ENCODE results near the gene ARID3C. TPM values are rescaled to one million over a fixed set of nuclear protein-coding genes. Genes with fewer than 3 reads are reported as not detected.

Gene ARID3C
- polyA plus RNA-seq, 1 of the 3 experiments (the other 2 are of a cell fraction), result 0.08 TPM

GRCh38 chr9:34624475-34625185 lies 4.2 kb downstream of the ARID3C start:
- ChIA-PET POLR2A (no interaction called here), CTCF (interaction anchor here (0.9 to 3.9 kb wide), 8 partner anchors 9 to 221 kb away, joined by 3 to 37 read pairs (median 8); no protein-coding TSS in a partner anchor)
- no peaks in the 10 kb centered on the region for H4K20me1 ChIP-seq (ENCODE audit: insufficient read depth)
- no peak overlapping the region for H3K4me2 ChIP-seq
- no peaks in the 10 kb centered on the region for H3K36me3 ChIP-seq (replicated peaks in 1 of 2; ENCODE audit: control insufficient read depth in 1 of 2, insufficient read depth in 2 of 2, low read length in 1 of 2)
- H3K9me3 ChIP-seq, result no peaks in the 10 kb centered on the region
- no peaks in the 10 kb centered on the region for H3K9me2 ChIP-seq
- WGBS (ENCODE audit: low lambda C conversion rate), result 73% methylated on average over 30 of the region's 39 CpGs
- H3K27ac ChIP-seq (ENCODE audit: low read depth in 2 of 2, low read length in 1 of 2), result no peak overlapping the region
- peaks cover 6% of the 10 kb centered on the region for H3K79me2 ChIP-seq (ENCODE audit: insufficient read depth)
- H2AFZ ChIP-seq (ENCODE audit: low read depth), result no peak overlapping the region
- H3F3A ChIP-seq (replicated peaks; ENCODE audit: insufficient read depth), result no peaks in the 10 kb centered on the region
- no peak overlapping the region for H3K9ac ChIP-seq
- peaks cover 0 to 18% of the 10 kb centered on the region in 2 experiments; a peak in 2 of 4 replicates for H3K4me1 ChIP-seq (ENCODE audit: control insufficient read depth in 1 of 2, insufficient read depth in 2 of 2, low read depth in 1 of 2, low read length in 1 of 2)
- no peak overlapping the region for H3K4me3 ChIP-seq (ENCODE audit: low read depth in 2 of 2, low read length in 1 of 2)
- peaks cover 17% of the 10 kb centered on the region; the same call in 1 of the 2 replicates for H3K27me3 ChIP-seq (ENCODE audit: insufficient read depth)
- TF ChIP-seq POLR2AphosphoS5 (IDR thresholded peaks at IDR 0.05; ENCODE audit: low read depth, low read length), result no peak
- TF ChIP-seq YY1 (IDR thresholded peaks at IDR 0.05; ENCODE audit: low read depth), result no peak
- no peak for DNase-seq

DNA sequence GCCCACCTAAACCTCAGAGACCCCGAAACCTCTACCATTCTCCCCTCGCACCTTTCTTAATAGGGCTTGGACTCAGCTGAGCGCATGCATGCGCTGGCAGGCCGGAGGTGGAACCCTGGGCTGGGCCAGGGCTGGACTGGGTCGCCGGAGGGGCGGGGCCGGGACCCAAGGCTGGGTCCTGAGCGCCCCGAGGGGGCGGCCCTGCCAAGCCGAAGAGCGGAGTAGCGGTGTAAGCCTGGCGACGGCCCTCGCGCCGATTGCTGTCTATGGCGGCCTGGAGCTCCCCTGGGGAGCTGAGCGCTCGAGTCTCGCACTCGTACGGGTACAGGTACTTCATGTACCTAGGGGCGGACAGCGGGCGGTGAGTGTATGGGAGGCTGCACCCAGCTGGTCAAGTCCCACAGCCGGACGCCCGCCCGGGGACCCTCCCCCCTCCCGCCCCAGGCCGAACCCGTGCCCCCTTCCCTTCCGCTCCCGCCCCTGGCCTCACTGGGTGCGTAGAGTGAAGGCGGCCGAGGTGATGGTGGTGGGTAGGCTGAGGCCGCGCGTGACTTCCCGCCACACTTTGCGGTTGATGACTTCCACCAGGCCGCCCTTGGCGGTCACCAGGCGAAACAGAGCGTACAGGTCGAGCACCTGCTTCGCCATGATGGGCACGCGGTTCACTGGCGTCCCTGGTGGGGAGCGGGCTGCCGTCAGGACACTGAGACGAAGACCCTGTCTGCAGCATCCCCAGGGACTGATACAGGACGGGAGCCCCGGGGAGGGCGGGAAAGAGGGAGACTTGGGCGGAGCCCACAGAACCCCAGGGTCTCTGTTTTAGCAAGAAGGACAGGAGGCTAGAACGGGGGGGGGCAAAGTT lies 5.3 kb downstream of the ARID3C start:
- Histone ChIP-seq H2AFZ (ENCODE audit: low read depth) (no peak overlapping the region), H3K27me3 (ENCODE audit: insufficient read depth) (peaks cover 12% of the 10 kb centered on the region; the same call in 1 of the 2 replicates), H3K9me3 (no peaks in the 10 kb centered on the region), H3F3A (replicated peaks; ENCODE audit: insufficient read depth) (no peaks in the 10 kb centered on the region), H3K9me2 (no peaks in the 10 kb centered on the region), H3K4me2 (no peak overlapping the region), H3K36me3 (replicated peaks in 1 of 2; ENCODE audit: control insufficient read depth in 1 of 2, insufficient read depth in 2 of 2, low read length in 1 of 2) (no peaks in the 10 kb centered on the region), H3K79me2 (ENCODE audit: insufficient read depth) (peaks cover 14% of the 10 kb centered on the region), H4K20me1 (ENCODE audit: insufficient read depth) (no peaks in the 10 kb centered on the region), H3K27ac (ENCODE audit: low read depth in 2 of 2, low read length in 1 of 2) (no peak overlapping the region), H3K4me1 (ENCODE audit: control insufficient read depth in 1 of 2, insufficient read depth in 2 of 2, low read depth in 1 of 2, low read length in 1 of 2) (peaks cover 5 to 15% of the 10 kb centered on the region in 2 experiments; a peak in 2 of 4 replicates), H3K4me3 (ENCODE audit: low read depth in 2 of 2, low read length in 1 of 2) (no peak overlapping the region), H3K9ac (no peak overlapping the region)
- no peak for DNase-seq
- ChIA-PET CTCF (interaction anchor here (1.7 to 3.9 kb wide), 4 partner anchors 10 to 220 kb away, joined by 4 to 37 read pairs (median 8); no protein-coding TSS in a partner anchor), POLR2A (no interaction called here)
- 88% methylated on average over 55 of the region's 63 CpGs for WGBS (ENCODE audit: low lambda C conversion rate)
- TF ChIP-seq USF2 (IDR thresholded peaks at IDR 0.05; ENCODE audit: borderline replicate concordance, low read depth, low read length), result no peak
- TF ChIP-seq NFIC (IDR thresholded peaks at IDR 0.05; ENCODE audit: borderline replicate concordance), result no peak
- TF ChIP-seq MXI1 (IDR thresholded peaks at IDR 0.05; ENCODE audit: low read depth, low read length), result no peak
- no peak for TF ChIP-seq TEAD4 (IDR thresholded peaks at IDR 0.05; ENCODE audit: borderline replicate concordance, insufficient read depth)
